ENCODE measurements around the gene CFAP68.
"Not testable (repeated sequence)": the region's sequence is repeated elsewhere in the genome, so short reads cannot be mapped to it uniquely, and the experiment has no call there.

Gene CFAP68

DNA sequence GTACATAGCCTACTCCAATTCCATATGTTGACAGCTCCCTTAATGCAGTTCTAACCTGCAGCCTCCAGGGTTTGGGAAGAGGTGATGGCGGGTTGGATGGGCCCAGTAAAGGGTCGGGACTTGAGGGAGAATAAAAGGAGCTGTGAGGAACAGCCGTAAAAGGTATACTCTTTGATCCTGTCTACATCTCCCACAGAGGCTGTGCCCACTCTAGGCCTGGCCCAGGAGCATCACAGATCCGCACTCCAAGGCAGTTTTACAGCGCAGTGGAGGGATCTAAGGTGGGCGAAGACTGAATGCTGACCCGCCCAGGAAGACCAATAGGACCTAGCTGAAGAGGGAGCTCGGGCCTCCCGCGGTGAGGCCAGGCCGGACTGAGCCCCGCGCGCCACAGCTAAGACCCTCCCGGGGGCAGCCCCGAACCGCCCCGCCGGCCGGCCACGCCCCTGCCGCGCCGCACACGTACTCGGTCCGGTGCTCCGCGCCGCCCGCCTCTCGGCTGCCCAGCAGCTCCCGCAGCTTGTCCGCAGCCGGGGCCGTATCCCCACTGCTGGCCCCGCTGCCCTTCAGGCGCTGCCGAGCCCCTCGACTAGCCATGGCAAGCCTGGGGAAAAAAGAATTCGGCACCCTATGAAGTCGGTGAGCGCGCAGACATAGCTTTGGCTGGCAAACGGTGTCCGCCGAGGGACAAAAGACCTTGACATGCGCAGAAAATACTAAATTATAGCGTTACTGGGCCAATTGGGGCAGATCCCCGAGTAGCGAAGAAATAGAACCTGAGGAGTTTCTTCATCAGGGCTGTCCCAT lies 8.3 kb upstream of the CFAP68 start, which contains the start of gene ALG9:
Gene ALG9, minus strand, starts transcription at position 696 of the 807 bp plus-strand sequence. Its CDS starts 99 bp downstream, at position 597.
- peak; percentile 87 for DNase-seq

DNA sequence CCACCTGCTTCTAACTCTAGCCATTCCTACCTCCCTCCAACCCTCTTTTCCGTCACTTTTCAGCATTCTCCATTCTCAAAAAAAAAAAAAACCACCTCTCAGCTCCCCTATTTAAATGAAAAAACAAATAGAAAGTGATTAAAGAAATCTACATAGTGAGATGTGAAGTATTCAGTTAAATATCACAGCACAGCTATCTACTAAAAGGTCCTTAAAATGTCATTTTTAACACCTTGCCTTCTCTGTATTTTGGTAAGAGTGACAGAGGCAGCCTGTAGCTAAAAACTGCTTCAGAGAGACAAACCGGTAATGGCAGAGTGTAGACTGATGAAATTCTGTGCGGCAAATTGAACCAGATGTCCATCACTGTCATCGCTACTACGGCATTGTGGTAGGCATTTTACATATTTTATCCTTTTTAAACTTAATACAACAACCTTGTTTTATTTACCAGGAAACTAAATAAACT lies 7.6 kb upstream of the CFAP68 start:
- peak; percentile 2 for DNase-seq

DNA sequence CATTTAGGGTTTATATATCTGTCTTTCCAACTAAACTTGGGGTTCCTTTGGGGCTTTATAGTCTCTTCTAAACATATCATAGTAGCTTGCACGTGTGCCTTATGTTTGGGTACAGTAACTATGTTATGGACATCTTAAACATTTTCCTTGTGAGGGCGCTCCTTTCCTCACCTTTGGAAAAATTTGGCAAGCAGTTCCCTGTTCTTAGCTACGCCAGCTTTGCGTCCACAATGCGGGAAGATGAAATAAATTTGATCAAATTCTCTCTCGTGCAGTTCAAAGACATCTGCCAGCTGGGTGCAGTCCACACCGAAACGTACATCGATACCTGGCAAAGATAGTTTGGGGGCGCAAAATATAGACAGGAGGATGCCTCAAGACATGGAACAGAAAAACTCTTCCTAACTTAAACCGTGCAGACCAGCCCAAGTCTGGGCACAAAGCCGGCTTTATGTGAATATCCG lies 924 bp upstream of the CFAP68 start:
- DNase-seq: peak; percentile 51

DNA sequence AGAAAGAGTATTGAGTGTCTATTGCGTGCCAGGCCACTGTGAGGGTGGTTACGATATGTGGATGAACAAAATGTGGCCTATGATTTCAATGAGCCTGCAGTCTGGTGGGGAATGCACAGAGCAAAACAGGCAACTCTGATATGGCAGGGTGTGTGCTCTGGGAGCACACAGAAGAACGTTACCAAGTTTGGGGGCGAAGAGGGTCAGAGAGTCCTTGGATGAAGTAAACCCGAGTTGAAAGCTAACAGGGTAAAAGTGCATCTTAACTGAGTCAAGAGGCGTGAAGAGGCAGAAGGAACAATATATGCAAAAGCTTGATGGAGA lies 258 bp downstream of the CFAP68 start:
- DNase-seq: no peak

DNA sequence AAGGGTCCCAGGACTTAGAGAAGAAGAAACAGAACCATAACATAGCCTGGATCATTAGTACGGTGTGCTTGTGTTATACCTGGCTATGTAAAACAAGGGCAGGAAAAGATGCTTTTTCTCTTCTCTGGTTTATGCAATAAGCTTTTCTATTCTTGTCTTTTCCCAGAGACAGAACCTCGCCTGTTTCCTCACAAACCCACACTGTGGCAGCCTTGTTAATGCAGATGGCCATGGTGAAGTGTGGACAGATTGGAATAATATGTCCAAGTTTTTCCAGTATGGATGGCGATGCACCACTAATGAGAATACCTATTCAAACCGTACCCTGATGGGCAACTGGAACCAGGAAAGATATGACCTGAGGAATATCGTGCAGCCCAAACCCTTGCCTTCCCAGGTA lies 2.9 kb downstream of the CFAP68 start:
- no peak for DNase-seq

DNA sequence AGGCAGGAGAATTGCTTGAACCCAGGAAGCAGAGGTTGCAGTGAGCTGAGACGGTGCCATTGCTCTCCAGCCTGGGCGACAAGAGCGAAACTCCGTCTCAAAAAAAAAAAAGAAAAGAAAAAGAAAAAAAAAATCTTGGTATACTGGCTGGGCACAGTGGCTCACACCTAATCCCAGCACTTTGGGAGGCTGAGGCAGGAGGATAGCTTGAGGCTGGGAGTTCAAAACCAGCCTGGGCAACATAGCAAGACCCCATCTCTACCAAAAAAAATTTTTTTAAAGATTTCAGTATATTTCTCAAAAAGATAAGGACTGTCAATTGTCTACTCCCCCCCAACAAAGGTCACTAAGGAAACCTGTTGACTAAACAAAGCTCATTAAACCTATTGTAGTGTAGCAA lies 5.7 kb downstream of the CFAP68 start:
- not testable (repeated sequence) for DNase-seq

DNA sequence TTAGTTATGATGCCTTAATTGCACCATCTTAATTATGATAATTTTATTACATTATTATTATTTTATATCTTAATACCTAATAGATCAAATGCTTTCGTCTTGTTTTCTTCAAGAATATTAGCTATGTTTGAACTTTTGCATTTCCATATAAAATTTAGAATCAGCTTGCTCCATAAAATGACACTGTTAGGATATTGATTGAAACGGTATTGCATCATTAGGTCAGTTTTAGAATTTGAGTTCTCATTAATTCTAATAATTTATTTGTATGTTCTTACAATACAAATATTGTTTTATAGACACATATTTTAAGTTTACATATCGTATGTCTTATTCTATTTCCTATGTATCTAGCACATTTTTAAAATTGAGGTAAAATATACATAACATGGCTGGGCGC lies 6.7 kb downstream of the CFAP68 start:
- no peak for DNase-seq

DNA sequence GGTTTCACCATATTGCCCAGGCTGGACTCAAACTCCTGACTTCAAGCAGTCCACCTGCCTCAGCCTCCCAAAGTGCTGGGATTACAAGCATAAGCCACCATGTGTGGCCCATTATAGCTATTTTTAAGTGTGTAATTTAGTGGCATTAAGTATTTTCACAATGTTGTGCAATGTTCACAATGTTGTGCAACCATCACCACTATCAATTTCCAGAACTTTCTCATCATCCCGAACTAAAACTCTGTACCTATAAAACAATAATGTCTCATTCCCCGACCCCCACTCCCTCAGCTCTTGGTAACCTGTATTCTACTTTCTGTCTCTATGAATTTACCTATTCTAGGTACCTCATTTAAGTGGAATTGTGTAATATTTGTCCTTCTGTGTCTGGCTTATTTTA lies 7.5 kb downstream of the CFAP68 start:
- DNase-seq: no peak

DNA sequence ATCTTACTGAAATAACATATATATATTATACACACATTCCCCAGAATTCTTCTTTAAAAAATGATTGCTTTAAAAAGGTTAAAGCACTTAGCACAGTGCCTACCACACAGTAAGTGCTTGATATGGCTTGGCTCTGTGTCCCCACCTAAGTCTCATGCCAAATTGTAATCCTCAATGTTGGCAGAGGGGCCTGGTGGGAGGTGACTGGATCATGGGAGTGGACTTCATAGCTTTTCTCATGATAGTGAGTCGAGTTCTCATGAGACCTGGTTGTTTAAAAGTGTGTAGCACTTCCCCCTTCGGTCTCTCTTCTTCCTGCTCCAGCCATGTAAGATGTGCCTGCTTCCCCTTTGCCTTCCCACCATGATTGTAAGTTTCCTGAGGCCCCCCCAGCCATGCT lies 26.1 kb downstream of the CFAP68 start:
- DNase-seq: peak; percentile 86

DNA sequence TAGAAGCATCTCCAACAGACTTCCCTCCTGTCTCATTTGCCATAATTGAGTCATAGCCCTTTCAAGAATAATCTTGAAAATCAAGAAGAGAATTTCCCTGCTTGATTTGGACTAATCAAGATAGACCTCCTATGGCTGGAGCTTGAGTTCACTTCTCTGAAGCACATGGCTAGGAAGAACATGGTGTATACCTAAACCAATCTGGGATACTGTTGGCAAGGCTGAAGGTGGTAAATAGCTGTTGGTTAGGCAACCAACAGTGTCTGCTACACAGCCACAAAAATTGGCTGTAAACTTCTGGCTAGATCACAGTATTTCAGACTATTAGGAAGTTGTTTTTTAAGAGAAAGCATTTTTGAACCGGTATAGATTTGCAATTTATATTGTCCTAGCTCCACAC lies 27.3 kb downstream of the CFAP68 start:
- no peak for DNase-seq

DNA sequence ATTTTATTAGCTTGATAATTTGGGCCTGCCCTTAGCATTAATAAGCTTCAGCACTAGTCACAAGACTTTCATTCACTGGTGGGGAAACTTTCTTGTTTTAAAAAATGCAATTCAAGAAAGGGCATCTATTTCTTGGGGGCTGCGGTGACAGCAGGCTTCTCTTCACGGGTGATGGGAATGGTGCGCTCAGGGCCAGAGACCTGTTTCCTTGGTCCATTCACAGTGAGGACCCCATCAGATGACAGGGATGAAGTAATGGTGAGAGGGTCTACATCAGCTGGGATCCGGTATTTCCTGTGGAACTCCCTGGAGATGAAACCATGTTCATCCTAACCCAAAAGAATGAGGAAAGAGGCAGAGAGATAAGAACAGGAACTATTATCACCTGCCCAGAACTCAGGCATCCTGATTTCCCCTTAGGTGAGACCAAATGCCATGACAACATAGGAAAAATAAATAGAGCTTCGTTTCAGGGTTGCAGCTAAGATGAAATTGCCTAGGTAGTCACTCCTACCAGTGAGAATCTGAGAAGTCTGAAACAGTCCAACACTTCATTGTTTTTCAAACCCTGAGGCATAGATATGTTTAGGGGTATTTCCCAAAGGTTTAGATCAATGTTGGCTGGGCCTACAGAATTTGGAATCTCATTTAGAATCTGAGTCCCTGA lies 29.4 kb downstream of the CFAP68 start:
- no peak for DNase-seq

DNA sequence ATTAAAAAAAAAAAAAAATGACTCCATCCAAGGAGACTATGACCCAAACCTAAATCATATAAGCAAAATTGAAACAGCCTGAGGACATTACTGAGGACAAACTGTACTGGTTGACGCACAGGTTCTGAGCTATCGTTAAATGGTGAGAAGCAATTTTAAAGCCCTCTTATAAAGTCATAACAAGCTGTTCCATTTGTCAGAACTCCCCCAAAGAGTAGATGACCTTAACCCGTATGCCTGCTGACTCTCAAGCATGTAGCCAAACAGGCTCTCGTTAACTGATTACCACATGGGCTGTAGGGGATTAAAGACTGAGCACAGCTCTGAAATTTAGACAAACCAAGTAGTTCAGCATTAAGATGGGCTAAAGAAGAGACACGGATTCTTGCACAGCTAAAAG lies 30.0 kb downstream of the CFAP68 start:
- no peak for DNase-seq

DNA sequence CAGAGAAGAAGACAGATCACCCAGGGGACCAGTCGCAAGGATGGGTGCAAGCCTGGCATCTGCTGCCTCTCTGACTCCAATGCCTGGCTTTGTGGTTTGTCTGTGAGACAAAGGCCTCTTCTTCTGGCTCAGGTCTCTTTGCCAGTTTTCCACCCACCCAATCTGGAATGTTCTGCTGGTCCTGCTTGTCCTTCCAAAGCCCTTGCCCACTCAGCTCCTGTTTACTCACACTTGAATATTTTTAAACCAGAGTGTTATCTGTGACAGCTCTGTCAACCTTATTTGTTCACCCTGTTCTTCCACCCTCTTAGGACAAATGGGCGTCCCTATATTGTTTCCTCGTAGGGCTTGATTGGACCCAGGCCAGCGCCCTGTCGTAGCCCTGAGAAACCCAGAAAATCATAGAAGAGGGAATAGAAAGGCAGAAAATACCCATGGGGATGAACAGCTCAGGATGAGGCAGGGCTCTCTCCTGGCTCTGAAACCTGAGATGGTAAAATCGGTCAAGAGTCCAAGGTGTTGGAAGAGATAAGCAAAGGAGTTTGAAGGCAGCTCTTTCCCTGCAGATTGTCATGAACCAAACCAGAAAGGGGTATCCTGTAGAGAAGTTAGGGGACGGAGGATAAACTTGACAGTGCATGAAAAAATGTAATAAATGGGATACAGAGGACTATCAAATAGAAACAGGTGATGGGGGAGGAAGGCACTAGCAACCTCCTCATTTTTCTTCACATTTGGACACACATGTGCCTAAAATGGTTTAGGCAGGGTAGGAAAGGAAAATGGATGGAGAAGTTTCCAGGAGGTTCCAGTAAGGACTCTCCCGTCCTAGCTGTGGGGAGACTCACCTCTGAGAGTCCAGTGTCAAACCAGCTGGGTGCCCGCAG lies 31.6 kb downstream of the CFAP68 start:
- DNase-seq: no peak

DNA sequence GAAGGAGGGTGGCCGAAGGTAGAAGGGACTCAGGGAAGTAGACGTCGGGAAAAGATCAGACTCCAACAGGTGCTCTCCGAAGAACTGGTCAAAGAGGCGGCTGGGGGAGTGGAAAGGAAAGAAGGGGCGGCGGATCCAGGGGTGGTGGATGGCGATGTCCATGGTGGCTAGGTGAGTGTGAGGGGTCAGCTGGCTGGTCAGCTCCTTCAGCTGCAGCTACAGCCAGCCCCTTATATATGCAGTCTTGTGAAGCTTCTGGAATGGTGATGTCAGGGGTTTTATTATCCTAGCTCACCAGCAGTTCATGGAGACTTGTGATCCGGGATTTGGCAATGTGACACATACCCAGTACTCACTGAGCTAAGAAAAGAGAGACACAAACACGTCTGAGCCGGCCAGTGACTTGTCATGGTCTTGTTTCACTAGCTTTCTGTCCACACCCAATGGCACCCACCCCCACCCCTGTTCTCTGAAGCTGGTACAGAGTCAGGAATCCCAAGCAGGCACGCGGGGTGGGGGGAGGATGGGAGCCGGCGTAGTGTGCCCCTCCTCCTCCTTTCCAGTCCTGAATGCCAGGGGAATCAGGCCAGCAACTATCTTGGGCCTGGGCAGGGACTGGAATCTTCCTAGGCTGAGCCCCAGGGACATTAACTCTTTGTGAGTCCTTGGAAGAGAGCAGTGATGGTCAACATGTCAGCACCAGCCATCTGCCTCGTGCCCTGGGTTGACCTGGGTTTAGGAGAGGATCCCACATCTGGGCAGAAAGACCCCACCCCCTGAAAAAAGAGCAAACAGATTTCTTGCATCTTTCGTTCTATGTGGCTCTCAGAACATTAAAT lies 32.4 kb downstream of the CFAP68 start, which contains the start of gene CRYAB:
Gene CRYAB, minus strand, starts transcription at position 208 of the 839 bp plus-strand sequence. Its CDS starts 46 bp downstream, at position 162.
- peak; percentile 99 for DNase-seq

DNA sequence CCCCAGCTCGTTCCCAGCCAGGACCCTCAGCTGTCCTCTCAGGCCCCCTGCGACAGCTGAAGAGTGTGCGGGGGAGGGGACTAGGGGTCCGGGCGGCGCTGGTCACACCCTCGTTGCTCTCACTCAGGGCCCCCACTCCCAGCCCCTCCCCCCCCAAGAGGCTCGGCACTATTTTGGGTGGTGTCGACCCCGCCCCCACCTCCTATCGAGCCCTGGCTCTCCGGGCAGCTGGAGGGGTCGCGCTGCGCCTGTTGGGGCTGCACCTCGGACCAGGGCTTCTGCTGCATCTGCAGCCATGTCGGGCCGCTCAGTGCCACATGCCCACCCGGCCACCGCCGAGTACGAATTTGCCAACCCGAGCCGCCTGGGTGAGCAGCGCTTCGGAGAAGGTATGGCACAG lies 33.2 kb downstream of the CFAP68 start, which contains the start of gene HSPB2:
Gene HSPB2, plus strand, starts transcription at position 200 of the 400 bp plus-strand sequence. Its CDS starts 96 bp downstream, at position 296.
- peak; percentile 41 for DNase-seq

DNA sequence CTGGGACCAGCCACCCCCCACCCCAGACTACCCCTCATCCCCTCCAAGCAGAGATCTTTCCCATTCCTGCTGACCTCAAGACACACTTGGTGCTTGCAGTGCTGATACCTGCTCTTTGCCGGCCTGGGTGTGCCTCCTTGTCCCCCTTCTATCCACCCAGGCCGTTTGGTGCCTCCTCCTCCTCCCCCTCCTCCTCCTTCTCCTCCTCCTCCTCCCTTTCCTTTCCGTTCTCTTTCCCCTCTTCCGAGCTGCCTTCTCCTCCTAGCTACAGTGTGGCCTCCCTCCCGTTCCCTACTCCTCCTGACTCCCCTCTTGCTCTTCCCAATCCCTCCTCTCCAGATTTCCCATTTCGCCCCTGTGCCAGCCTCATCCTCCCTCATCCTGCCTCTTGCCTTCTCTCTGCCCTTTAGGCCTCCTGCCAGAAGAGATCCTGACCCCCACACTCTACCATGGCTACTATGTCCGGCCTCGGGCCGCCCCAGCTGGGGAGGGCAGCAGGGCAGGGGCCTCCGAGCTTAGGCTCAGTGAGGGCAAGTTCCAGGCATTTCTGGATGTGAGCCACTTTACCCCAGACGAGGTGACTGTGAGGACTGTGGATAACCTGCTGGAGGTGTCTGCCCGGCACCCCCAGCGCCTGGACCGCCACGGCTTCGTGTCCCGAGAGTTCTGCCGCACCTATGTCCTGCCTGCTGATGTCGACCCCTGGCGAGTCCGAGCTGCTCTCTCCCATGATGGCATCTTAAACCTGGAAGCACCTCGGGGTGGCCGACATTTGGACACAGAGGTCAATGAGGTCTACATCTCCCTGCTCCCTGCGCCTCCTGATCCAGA lies 33.9 kb downstream of the CFAP68 start:
- peak; percentile 64 for DNase-seq

DNA sequence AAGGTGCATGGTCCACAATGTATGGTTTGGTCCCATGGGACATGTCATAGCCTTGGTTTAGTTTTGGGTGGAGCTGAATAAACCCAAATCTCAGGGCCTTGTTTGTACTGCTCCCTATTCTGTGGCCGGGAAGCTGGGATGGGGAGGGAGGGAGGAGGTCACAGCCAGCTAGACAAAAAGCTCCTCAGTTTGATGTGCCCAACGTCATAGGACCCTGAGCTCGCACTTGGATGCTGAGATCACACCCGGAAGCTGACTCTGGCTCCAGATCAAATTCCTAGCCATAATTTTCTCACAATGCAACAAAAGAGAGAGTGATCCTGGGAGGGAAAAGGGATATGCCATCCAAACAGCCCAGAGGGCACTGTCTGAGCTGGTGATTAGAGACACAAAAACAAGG lies 34.7 kb downstream of the CFAP68 start:
- DNase-seq: peak; percentile 95

DNA sequence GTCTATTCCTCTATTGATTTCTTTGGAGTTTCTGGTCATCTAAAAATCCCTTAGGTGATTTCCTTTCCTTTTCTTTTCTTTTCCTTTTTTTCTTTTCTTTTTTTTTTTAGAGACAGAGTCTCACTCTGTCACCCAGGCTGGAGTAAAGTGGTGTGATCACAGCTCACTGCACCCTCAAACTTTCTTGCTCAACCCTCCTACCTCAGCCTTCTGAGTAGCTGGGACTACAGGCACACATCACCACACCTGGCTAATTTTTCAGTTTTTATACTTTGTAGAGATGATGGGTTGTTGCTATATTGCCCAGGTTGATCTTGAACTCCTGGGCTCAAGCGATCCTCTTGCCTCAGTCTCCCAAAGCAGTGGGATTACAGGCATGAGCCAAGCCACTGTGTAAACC lies 37.4 kb downstream of the CFAP68 start:
- DNase-seq: no peak

DNA sequence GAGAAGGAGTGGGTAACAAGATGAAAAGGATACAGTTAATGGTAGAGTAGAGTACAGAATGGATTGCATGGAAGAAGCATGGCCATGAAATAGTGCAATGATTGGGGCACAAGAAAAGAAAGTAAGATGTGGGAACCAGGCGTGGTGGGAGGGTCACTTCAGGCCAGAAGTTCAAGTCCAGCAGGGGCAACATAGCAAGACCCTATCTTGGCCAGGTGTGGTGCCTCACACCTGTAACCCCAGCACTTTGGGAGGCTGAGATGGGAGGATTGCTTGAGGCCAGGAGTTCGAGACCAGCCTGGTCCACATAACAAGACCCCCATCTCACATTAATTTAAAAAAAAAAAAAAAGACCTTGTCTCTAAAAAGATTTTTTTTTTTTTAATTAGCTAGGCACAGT lies 38.0 kb downstream of the CFAP68 start:
- no peak for DNase-seq

DNA sequence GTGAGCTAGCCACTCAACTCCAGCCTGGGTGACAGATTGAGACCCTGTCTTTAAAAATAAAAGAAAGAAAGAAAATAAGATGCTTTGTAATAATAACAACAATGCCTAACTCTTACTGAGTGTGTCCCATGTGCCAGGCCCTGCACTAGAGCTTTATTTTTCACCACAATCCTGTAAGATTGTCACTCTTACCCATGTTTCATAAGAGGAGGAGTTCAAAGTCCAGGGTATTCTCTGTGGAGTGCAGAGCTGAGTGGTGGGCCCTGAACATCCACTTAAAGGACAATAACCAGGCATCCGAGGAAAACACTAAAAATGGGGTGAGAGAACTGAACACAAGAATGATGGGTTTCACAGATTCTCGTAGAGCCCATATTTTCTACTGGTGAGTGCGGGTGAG lies 38.4 kb downstream of the CFAP68 start:
- no peak for DNase-seq
